Measurements from ENCODE around the gene SLC2A1. TPM values are rescaled to one million over a fixed set of nuclear protein-coding genes. Genes with fewer than 3 reads are reported as not detected.

SLC2A1 gene
- total RNA-seq, 1 donor from 2014 or later: 38.5 TPM

DNA sequence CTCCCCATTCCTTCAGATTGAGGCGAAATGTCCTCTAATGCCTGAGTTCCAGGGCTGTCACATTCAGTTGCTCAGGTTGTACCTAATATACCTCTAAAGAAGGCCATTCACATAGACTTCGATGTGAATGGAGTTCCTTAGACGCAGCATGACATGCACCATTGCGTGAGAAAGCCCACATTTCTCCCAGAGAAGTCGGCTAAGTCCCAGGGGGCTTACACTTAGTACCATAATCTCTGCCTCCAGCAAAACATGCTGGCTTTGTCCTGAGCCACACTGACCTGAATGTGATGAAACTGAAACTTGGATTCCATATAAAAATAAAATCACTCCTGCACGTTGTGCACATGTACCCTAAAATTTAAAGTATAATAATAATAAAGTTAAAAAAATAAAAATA lies 23.2 kb upstream of the SLC2A1 start:
- DNase-seq (no peak), ATAC-seq (no peak)
- intact Hi-C loops (cut with micrococcal nuclease): no loop called here

DNA sequence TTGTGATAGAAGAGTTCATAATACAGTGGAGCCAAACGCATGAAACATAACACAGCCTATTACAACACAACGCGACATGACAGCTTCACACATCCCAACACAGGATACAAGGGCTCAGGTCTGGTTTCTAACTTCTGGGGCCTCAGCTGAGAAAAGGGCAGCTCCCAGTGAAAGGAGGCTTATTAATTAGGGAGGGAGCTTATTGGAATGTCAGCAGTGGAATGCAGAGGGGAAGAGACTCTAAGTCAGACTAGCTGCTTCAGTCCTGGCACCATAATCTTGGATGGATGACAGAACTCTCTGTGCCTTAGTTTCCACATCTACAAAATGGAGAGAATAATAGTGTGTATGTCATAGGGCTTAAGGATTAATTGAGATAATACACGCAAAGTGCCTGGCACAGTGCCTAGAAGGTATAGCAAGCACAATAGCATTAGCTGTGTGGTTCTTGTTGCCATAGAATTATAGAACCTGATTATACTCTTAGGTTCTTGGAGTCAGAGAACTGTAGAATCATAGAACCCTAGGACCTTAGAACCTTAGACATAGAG lies 22.7 kb upstream of the SLC2A1 start:
- DNase-seq (no peak), ATAC-seq (no peak)
- intact Hi-C loops (cut with micrococcal nuclease): no loop called here

DNA sequence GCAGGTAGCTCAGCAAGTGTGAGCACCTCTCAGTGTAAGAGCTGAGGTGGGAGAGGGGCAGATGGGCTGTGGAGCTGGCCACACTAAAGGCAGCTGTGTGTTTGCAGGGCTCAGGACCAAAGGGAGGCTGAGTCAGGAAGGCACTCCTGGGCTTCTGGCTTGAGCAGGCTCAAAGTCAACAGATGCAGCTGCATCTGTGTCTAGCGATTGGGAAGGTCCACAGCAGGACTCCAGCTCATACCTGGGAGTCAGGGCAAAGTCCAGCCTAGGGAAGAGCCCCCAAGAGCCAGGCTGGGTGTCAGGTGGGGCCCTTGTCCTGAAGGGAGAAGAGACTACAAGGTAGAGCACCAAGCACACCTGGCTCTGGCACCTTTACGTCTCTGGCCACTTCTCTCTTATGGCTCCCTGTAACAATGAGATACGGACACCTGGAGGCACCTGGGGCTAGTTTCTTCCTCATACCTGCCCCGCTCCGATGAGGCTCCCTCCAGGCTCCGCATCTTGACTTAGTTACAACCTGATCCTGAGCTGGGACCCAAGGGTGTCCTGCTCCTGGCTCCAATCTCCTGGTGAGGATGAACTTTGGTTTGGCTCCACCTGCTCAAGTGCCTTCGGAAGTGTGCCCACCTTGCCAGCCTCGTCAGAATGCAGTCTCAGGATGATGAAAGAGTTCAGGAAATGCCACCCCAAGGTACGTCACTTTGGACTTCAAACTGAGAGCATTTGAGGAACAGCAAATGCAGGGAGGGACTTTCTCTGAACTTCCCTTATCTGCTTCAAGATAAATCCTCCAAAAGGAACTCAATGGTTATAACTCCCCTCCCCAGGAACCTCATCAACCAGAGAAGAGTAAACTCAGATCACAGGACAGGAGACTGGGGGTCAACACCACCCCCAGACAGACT lies 21.5 kb upstream of the SLC2A1 start:
- intact Hi-C loops (cut with micrococcal nuclease): loop anchor here (10.0 kb wide), 1 partner anchor 915 kb away; no protein-coding TSS in a partner anchor
- DNase-seq: no peak

DNA sequence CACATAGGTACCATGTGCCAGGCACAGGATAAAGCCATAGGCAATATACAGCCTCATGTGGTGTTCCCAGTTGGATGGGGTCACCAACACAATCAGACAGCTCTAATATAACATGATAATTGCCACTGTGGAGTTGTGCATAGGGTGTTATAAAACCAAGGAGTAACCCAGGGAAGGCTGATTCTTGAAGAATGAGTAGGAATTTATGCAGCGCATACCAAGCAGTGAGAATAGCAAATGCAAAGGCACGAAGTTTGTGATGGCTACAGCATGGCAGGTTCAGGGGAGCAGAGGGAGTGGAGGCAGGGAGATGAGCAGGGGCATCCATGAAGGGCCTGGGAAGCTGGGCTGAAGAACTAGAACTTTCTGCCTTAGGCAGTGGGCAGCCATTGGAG lies 20.4 kb upstream of the SLC2A1 start:
- intact Hi-C loops (cut with micrococcal nuclease): loop anchor here (10.0 kb wide), 1 partner anchor 914 kb away; no protein-coding TSS in a partner anchor

More for the DNA sequence above, 21.5 kb upstream of the SLC2A1 start:
- no peak for ATAC-seq

DNA sequence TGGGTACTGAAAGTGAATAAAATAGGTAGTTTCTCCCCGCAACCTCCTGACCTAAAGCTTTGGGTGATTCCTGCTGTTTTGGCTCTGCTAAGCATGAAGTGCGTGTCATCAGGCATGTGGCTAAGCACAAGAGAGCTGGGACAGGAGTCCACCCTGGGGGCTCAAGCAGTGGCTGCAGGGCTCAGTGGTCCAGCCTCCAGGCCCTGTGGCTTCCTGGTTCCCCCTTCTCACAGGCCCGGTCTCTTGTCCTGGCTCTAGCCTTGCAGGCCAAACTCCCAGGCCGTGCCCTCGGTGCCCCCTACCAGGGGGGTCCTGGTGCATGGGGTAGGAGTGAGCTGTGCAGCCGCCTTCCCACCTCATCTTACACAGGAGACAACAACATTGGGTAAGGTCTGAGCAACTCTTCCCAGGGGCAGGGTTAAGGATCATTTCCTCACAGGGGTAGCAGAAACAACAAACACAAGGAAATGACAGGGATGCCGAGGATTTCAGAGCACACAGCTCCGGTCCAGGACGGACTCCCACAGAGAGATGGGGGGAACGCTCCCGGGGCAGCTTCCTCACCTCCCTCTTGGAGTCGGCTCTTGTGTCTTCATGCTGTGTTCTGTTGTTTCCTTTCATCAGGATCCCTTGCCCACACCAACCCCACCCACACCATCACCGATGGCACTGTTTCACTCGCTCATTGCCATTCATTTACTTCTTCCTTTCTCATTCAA lies 19.8 kb upstream of the SLC2A1 start:
- intact Hi-C loops (cut with micrococcal nuclease): loop anchor here (10.0 kb wide), 1 partner anchor 914 kb away; no protein-coding TSS in a partner anchor
- DNase-seq (no peak), ATAC-seq (no peak)

More for the DNA sequence above, 20.4 kb upstream of the SLC2A1 start:
- ATAC-seq (no peak), DNase-seq (no peak)

DNA sequence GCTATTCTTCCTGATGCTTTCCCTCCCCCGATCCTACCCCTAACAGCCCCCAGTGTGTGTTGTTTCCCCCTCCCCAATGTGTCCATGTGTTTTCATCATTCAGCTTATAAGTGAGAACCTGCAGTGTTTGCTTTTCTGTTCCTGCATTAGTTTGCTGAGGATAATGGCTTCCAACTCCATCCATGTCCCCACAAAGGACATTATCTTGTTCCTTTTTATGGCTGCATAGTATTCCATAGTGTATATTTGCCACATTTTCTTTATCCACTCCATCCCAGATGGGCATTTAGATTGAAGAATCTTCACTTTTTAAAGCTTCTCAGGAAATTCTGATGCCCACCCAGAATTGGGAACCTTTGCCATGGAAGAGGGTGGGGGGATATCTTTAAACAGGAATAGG lies 19.0 kb upstream of the SLC2A1 start:
- ATAC-seq: no peak
- intact Hi-C loops (cut with micrococcal nuclease): loop anchor here (10.0 kb wide), 1 partner anchor 913 kb away; no protein-coding TSS in a partner anchor

DNA sequence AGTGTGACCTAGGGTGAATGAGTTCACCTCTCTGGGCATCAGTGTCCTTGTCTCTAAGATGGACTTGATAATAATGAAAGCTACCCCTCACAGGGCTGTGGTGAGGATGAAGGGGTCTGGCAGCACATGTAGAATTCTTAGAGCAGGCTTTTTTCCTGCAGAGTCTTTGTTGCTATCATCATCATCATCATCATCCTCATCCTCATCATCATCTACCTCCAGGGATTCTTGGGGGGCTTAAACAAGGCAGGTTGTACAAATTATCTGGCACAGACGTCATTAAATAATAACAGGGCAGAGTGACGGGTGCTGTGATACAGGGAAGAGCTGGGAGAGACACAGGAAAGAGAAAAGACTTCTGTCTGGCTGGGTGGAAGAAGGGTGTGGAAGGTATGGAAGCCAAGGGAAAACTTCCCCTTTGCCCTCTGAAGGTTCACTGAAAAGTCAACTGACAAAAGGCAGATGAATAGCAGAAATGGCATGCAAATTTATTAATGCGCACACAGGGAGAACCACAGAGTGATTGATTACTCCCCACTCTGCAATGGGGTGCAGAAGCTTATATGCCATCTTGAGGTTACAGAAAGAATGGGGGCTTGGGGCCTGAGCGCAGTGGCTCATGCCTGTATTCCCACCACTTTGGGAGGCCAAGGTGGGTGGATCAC lies 17.0 kb upstream of the SLC2A1 start:
- ATAC-seq: no peak
- no peak for DNase-seq
- intact Hi-C loops (cut with micrococcal nuclease): loop anchor here (10.0 kb wide), 1 partner anchor 911 kb away; no protein-coding TSS in a partner anchor

More for the DNA sequence above, 19.0 kb upstream of the SLC2A1 start:
- no peak for DNase-seq

DNA sequence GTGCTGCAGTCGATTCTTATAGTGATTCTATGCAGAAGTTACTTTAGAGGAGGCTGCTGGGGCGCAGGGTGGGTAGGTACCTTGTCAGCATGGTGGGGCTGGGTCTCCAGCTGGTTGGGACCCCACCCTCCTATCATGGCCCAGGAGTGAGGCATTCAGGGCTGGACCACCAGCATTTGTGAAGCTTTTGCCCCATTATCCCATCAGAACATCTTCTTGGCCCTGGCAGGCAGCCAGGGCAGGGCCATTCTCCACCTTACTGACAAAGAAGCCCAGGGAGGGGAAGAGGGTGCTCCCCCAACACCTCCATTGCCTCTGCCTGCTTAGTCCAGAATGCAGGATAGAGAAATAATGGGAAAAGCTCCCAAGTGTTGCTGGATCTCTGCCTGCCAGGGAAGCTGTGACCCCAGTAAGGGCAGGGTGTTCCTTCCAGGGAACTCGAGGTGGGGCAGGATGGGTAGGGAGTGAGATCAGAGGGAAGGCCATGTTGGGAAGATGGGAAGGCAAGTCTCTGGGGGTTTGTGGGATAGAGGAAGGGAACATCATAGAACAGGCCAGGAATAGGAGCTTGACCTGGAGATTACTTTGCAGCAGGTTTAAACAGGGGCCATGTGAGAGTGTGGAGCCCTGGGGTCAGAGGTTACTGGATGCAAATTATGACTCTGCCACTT lies 16.2 kb upstream of the SLC2A1 start:
- intact Hi-C loops (cut with micrococcal nuclease): loop anchor here (10.0 kb wide), 1 partner anchor 910 kb away; no protein-coding TSS in a partner anchor
- ATAC-seq: no peak
- no peak for DNase-seq

DNA sequence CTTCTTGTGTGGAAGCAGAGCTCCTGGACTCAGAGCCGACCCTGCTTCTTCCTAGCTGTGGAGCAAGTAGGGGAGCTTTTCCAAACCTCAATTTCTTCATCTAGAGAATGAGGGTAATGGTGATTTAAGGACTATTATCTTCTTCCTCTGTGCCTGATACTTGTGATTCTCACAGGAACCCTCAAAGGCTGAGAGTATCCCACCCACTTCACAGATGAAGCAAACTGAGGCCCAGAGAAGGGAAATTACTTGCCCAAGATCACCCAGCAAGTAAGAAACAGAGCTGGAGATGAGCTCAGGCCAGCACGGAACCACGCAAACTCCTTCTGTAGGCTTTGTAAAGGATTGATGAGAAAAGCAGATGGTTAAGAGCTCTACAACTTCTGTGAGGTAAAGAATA lies 15.1 kb upstream of the SLC2A1 start:
- intact Hi-C loops (cut with micrococcal nuclease): loop anchor here (10.0 kb wide), 1 partner anchor 909 kb away; no protein-coding TSS in a partner anchor
- ATAC-seq: no peak
- no peak for DNase-seq

DNA sequence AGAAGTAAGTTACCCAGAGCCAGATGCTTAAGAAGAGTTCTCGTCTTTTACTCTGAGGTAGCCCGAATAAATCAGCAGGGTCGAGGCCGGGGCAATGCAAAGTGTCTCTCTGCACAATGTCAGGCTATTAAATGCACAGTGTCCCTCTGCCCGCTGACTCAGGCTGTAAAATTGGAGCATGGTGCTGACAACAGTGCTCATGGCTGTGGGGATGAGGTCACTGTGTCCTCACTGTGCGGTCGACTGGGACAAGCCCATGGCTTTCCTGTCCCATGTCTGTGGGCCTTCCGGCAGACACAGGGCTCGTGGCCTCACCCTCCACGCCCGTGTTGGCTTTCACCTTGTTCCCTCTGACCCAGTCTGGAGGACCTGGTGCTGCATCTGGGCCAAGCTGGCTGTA lies 14.6 kb upstream of the SLC2A1 start:
- peak; percentile 97 for ATAC-seq
- intact Hi-C loops (cut with micrococcal nuclease): loop anchor here (10.0 kb wide), 1 partner anchor 908 kb away; no protein-coding TSS in a partner anchor
- DNase-seq: peak; percentile 44

DNA sequence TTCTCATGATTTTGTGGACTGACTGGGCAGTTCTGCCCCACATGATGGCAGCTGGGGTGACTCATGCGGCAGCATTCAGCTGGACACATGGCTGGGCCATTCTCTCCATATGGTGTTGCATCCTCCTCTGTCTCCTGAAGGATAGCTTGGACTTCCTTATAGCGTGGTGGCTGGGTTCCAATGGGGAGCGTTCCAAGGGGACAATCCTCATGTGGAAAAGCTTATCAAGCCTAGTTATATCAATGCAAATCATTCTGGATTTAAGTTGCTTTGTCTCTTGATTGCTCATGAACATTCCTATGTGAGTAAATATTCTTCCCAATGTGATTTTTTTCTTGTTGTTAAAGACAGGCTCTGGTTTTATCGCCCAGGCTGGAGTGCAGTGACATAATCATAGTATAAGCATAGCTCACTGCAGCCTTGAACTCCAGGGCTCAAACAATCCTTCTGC lies 13.2 kb upstream of the SLC2A1 start:
- no peak for DNase-seq
- intact Hi-C loops (cut with micrococcal nuclease): loop anchor here (10.0 kb wide), 1 partner anchor 907 kb away; no protein-coding TSS in a partner anchor
- no peak for ATAC-seq

DNA sequence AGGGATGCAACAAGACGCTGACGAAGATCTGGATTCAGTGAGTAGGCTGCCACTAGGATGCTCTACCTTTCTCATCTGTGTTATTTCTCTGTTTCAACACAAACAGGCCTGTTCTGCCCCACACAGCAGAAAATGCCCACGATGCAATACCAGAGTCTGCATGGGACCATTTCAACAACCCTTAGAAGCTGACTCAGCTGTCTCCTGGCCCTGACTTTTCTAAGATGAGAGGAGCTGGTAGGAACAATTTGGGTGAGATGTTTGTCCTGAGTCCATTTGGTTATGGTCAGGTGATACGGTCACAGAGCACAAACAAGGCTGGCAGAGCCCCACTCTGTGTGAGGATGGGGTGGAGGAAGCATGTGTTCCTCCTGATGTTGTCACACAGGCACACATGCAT lies 11.5 kb upstream of the SLC2A1 start:
- intact Hi-C loops (cut with micrococcal nuclease): loop anchor here (10.0 kb wide), 1 partner anchor 905 kb away; no protein-coding TSS in a partner anchor
- ATAC-seq (no peak), DNase-seq (no peak)

DNA sequence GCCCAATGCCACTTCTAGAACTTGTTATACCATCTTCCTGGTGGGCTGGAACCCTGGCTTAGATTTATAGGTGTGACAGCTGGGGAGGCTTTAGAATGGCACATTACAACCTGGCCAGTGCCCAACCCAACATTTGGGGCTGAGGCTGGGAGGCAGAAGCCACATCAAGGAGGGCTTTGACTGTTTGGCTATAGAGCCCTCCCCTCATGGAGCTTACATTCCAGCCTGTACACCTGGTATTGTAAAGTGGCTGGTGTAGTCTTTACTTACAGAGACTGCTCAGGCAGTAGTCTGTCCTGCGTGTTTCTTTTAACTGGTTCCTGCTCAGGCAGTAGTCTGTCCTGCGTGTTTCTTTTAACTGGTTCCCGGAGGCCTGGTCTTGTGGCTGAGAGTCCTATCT lies 10.0 kb upstream of the SLC2A1 start:
- intact Hi-C loops (cut with micrococcal nuclease): no loop called here
- DNase-seq: no peak
- no peak for ATAC-seq

DNA sequence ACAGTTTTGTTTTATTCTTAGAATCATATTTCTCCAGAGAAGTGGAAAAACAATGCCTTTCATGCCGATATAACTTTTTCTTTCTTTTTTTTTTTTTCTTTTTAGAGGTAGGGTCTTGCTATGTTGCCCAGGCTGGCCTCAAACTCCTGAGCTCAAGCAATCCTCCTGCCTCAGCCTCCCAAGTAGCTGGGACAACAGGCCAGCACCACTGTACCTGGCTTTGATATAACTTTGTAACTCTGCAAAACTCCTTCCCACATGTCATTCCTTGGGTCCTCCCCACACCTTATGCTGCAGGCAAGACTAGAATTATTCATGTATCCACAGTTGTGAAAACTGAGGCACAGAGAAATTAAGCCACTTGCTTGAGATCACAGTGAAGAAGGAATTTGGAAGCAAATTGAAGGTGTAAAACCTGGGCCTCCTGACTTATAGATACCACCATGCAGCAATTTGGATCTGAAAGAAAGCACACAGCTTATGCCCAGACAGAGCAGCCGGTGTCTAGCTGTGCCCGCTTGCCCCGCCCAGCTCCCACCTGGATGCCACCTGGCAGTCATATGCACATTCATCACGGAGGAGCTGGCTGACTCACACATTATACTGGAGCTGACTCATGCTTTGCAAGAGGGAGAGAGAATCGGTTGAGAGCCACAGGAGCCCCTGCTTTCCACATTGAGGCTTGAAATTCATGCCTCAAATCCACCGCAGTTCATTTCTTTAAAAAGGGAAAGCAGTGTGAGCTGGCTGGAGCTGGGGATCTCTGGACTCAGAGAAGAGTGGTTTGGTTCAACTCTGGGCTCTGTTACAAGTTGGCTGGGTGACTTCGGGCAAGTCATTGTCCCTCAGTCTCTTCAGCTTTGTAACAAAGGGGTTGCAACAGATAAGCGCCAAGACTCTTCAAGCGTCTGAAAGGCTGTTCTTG lies 8.3 kb upstream of the SLC2A1 start:
- intact Hi-C loops (cut with micrococcal nuclease): no loop called here
- ATAC-seq (no peak), DNase-seq (no peak)

DNA sequence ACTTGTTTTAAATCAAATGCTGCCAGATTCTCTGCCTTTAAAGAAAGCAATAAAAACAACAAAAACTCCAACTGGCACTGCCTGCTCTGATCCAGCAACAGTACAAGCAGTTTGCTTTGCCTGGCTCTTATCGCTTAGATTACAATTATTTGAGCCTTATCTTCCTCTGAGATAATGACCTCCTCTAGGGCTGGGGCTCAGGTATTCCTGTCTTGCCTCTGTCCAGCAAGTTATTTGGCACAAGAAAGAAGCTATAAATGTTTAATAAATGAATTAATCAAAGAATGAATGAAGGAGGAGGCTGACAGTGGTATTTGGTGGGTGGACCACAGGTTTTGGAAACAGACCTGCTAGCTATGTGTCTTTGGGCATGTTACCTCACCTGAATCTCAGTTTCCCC lies 6.7 kb upstream of the SLC2A1 start:
- ATAC-seq: no peak
- no peak for DNase-seq
- intact Hi-C loops (cut with micrococcal nuclease): no loop called here

DNA sequence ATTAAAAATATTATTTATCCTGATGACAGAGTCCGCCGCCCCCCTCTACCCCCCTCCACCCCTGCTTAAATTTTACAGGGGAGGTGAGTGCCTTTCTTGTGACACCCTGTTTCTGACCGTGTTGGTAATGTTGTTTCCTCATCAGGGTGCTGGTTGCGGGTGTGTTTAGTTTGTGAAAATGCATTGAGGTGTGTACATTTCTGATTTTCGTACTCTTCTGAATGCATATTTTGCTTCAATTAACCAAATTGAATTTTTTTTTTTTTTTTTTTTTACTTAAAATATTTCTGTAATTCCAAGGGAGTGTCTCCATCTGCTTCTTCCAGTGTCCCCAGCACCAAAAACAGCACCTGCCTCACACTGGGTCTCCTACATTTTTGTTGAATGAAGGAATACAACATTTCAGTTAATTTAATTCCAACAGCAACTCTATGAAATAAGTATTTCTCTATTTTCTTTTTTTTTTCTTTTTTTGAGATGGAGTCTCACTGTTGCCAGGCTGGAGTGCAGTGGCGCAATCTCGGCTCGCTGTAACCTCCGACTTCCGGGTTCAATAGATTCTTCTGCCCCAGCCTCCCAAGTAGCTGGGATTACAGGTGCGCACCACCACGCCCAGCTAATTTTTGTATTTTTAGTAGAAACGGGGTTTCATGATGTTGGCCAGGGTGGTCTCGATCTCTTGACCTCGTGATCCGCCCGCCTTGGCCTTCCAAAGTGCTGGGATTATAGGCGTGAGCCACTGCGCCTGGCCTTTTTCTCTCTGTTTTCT lies 5.6 kb upstream of the SLC2A1 start:
- ATAC-seq: no peak
- DNase-seq: no peak
- intact Hi-C loops (cut with micrococcal nuclease): no loop called here
